ENCODE measurements around the gene GPC5.

GRCh38 chr13:92578358-92578757 is 1179.9 kb downstream of the GPC5 start:
- TF ChIP-seq YY1 (IDR thresholded peaks at IDR 0.05; ENCODE audit: insufficient read depth, insufficient read length) (no peak), SUZ12 (IDR thresholded peaks at IDR 0.05; ENCODE audit: extremely low read depth, insufficient read depth, insufficient read length) (no peak)
